Neural crest cell (in vitro differentiated cells): Measurements from ENCODE around the gene A4GNT. TPM values are rescaled to one million over a fixed set of nuclear protein-coding genes. Genes with fewer than 3 reads are reported as not detected.
"Not testable (repeated sequence)": the region's sequence is repeated elsewhere in the genome, so short reads cannot be mapped to it uniquely, and the experiment has no call there.

Experiments used
- DNase-seq: peaks from one replicate; pipeline ENCODE4 v3.0.0; 2021; ENCODE audit warnings: low read depth, mixed read lengths, low spot score
- H3K27ac Mint-ChIP-seq: one replicate; pipeline ENCODE4 v1.8.0; 2021; ENCODE audit warnings: mild to moderate bottlenecking, mixed read lengths; ENCODE audit not compliant: unreplicated experiment
- H3K27me3 Mint-ChIP-seq: 2 replicates; pipeline ENCODE4 v1.8.0; 2021; ENCODE audit warnings: low read depth, mild to moderate bottlenecking, mixed read lengths
- H3K36me3 Mint-ChIP-seq: 2 replicates; pipeline ENCODE4 v1.8.0; 2021; ENCODE audit warnings: low read depth, mild to moderate bottlenecking, mixed read lengths
- H3K4me1 Mint-ChIP-seq: 2 replicates; pipeline ENCODE4 v1.8.0; 2021; ENCODE audit warnings: mixed read lengths
- H3K4me3 Mint-ChIP-seq: one replicate; pipeline ENCODE4 v1.8.0; 2021; ENCODE audit warnings: mild to moderate bottlenecking, mixed read lengths
- H3K9me3 Mint-ChIP-seq: 2 replicates; pipeline ENCODE4 v1.8.0; 2021; ENCODE audit warnings: mixed read lengths
- CTCF ChIP-seq: fragments of 200-600 bp; sonication (generic); conservative IDR thresholded peaks from 2 replicates; pipeline ENCODE4 v1.5.0; 2021; ENCODE audit warnings: antibody characterized with exemption, mild to moderate bottlenecking
- total RNA-seq: library from RNA; stranded (reverse); gene quantifications from 2 replicates; pipeline ENCODE4 v1.2.1, GENCODE V29; 2021

Gene A4GNT
- total RNA-seq, 1 donor from 2014 or later: not detected

GRCh38 chr3:138172625-138173024 lies 40.4 kb upstream of the A4GNT start:
- TF ChIP-seq CTCF: no peak
- no peak for DNase-seq
- H3K36me3 Mint-ChIP-seq: no peaks in the 10 kb centered on the region
- H3K27me3 Mint-ChIP-seq: peaks cover 5% of the 10 kb centered on the region
- H3K9me3 Mint-ChIP-seq: no peaks in the 10 kb centered on the region
- H3K27ac Mint-ChIP-seq: no peak overlapping the region
- peak overlapping the region; percentile 99 for H3K4me3 Mint-ChIP-seq
- H3K4me1 Mint-ChIP-seq: peaks cover 32% of the 10 kb centered on the region

- Mint-ChIP-seq H3K27me3 (no peaks in the 10 kb centered on the region), H3K36me3 (peaks cover 28% of the 10 kb centered on the region), H3K4me3 (no peak overlapping the region), H3K27ac (no peak overlapping the region), H3K4me1 (no peaks in the 10 kb centered on the region), H3K9me3 (no peaks in the 10 kb centered on the region)
- DNase-seq: no peak
- TF ChIP-seq CTCF: no peak
These were observed 32.9 kb upstream of the A4GNT start for GRCh38 chr3:138165061-138165460.

GRCh38 chr3:138157743-138158142 lies 25.6 kb upstream of the A4GNT start:
- DNase-seq: no peak
- TF ChIP-seq CTCF: no peak
- Mint-ChIP-seq H3K27me3 (no peaks in the 10 kb centered on the region), H3K4me1 (no peaks in the 10 kb centered on the region), H3K4me3 (no peak overlapping the region), H3K9me3 (peaks cover 6% of the 10 kb centered on the region), H3K27ac (no peak overlapping the region), H3K36me3 (peaks cover 15% of the 10 kb centered on the region)

GRCh38 chr3:138154534-138154933 lies 22.3 kb upstream of the A4GNT start:
- no peak for TF ChIP-seq CTCF
- Mint-ChIP-seq H3K27ac (no peak overlapping the region), H3K36me3 (peaks cover 5% of the 10 kb centered on the region), H3K27me3 (no peaks in the 10 kb centered on the region), H3K4me1 (no peaks in the 10 kb centered on the region), H3K4me3 (no peak overlapping the region), H3K9me3 (peaks cover 6% of the 10 kb centered on the region)
- no peak for DNase-seq

- H3K9me3 Mint-ChIP-seq: peaks cover 3% of the 10 kb centered on the region
- H3K4me3 Mint-ChIP-seq: no peak overlapping the region
- no peak for TF ChIP-seq CTCF
- H3K4me1 Mint-ChIP-seq: no peaks in the 10 kb centered on the region
- DNase-seq: no peak
- H3K27me3 Mint-ChIP-seq: no peaks in the 10 kb centered on the region
- H3K27ac Mint-ChIP-seq: no peak overlapping the region
- no peaks in the 10 kb centered on the region for H3K36me3 Mint-ChIP-seq
These were observed 16.3 kb upstream of the A4GNT start for GRCh38 chr3:138148503-138148902.

- DNase-seq, H3K36me3 Mint-ChIP-seq, H3K4me3 Mint-ChIP-seq, H3K4me1 Mint-ChIP-seq, H3K27ac Mint-ChIP-seq, H3K9me3 Mint-ChIP-seq, H3K27me3 Mint-ChIP-seq: not testable (repeated sequence)
These were observed 10.0 kb upstream of the A4GNT start for GRCh38 chr3:138142181-138142580.
